IMR-90 (cell line): ENCODE data around the gene WDR70. TPM values are rescaled to one million over a fixed set of nuclear protein-coding genes. Genes with fewer than 3 reads are reported as not detected.

ENCODE experiments used
- ATAC-seq: fragments of 200-7000 bp; cut with Tn5 transposase; 2 replicates; pipeline ENCODE4 v1.9.1; 2020; ENCODE audit warnings: low read depth, mild to moderate bottlenecking, moderate library complexity
- BruUV-seq: library from RNA; stranded (reverse); fragments of 400-500 nt; replicated peaks from 2 replicates; lab custom pipeline; 2021; lab: Mats Ljungman, UMichigan
- CTCF ChIA-PET: fragments of 300-600 bp; formaldehyde crosslinking; extraction: SDS; loops from one replicate; lab custom pipeline; 2021; ENCODE audit warnings: antibody characterized with exemption; lab: Yijun Ruan, JAX
- POLR2A ChIA-PET: fragments of 300-600 bp; sonication (Branson Sonifier 250); formaldehyde crosslinking; loops from one replicate; lab custom pipeline; 2022; ENCODE audit warnings: antibody characterized with exemption; ENCODE audit not compliant: unreplicated experiment; lab: Charles Lee
- DNase-seq: peaks from one replicate; pipeline ENCODE4 v3.0.0; 2013
- H2AFZ ChIP-seq: replicated peaks from 2 replicates; pipeline ENCODE3; 2013; ENCODE audit warnings: low read length, mild to moderate bottlenecking; ENCODE audit not compliant: poor library complexity
- H2AK5ac ChIP-seq: 2 replicates; pipeline ENCODE4 v1.6.1; 2013; ENCODE audit warnings: low read depth, low read length, inconsistent platforms
- H2AK9ac ChIP-seq: replicated peaks from 2 replicates; pipeline ENCODE3; 2013; ENCODE audit warnings: mild to moderate bottlenecking, low read depth, low read length, moderate library complexity; ENCODE audit not compliant: poor library complexity
- H2BK120ac ChIP-seq: 2 replicates; pipeline ENCODE4 v1.6.1; 2013; ENCODE audit warnings: low read depth, low read length, inconsistent platforms
- H2BK15ac ChIP-seq: 3 replicates; pipeline ENCODE4 v1.6.1; 2013; ENCODE audit warnings: low read depth, low read length, inconsistent platforms
- H2BK20ac ChIP-seq: 2 replicates; pipeline ENCODE4 v1.6.1; 2013; ENCODE audit warnings: low read depth, mild to moderate bottlenecking, inconsistent platforms, low read length, moderate library complexity
- H2BK5ac ChIP-seq: 2 replicates; pipeline ENCODE4 v1.6.1; 2013; ENCODE audit warnings: mild to moderate bottlenecking, low read depth, low read length, inconsistent platforms; ENCODE audit not compliant: poor library complexity, severe bottlenecking
- H3K14ac ChIP-seq: replicated peaks from 2 replicates; pipeline ENCODE4 v1.6.1; 2013; ENCODE audit warnings: low read depth, low read length, inconsistent platforms
- H3K18ac ChIP-seq: 2 replicates; pipeline ENCODE4 v1.6.1; 2013; ENCODE audit warnings: low read depth, low read length, control low read depth
- H3K23ac ChIP-seq: 2 replicates; pipeline ENCODE4 v1.6.1; 2013; ENCODE audit warnings: low read depth, low read length, inconsistent platforms
- H3K27ac ChIP-seq: 2 replicates; pipeline ENCODE4 v1.5.1; 2013; ENCODE audit warnings: mild to moderate bottlenecking, control low read depth, low read length; ENCODE audit not compliant: insufficient read depth
- H3K27me3 ChIP-seq: 2 replicates; pipeline ENCODE4 v1.6.1; 2013; ENCODE audit warnings: low read length; ENCODE audit not compliant: control insufficient read depth, insufficient read depth
- H3K36me3 ChIP-seq: 2 replicates; pipeline ENCODE4 v1.6.1; 2013; ENCODE audit warnings: low read length, mixed read lengths; ENCODE audit not compliant: control insufficient read depth, insufficient read depth
- H3K4ac ChIP-seq: 2 replicates; pipeline ENCODE4 v1.6.1; 2013; ENCODE audit warnings: low read depth, low read length, inconsistent platforms
- H3K4me1 ChIP-seq: 2 replicates; pipeline ENCODE4 v1.6.1; 2013; ENCODE audit warnings: low read length, mixed read lengths; ENCODE audit not compliant: control insufficient read depth, insufficient read depth
- H3K4me2 ChIP-seq: 2 replicates; pipeline ENCODE4 v1.6.1; 2013; ENCODE audit warnings: low read depth, mild to moderate bottlenecking, control low read depth, low read length, moderate library complexity
- H3K4me3 ChIP-seq: 2 replicates; pipeline ENCODE4 v1.5.1; 2013; ENCODE audit warnings: low read depth, mild to moderate bottlenecking, control low read depth, low read length, moderate library complexity; ENCODE audit not compliant: insufficient read depth
- H3K56ac ChIP-seq: 2 replicates; pipeline ENCODE4 v1.6.1; 2013; ENCODE audit warnings: low read length, inconsistent platforms; ENCODE audit not compliant: insufficient read depth; ENCODE audit errors: extremely low read depth
- H3K79me1 ChIP-seq, 2 experiments: 2 replicates each; pipeline ENCODE4 v1.6.1; 2013; ENCODE audit warnings: low read length in 2 of 2, inconsistent platforms in 1 of 2, low read depth in 1 of 2
- H3K9ac ChIP-seq: 2 replicates; pipeline ENCODE4 v1.6.1; 2013; ENCODE audit warnings: low read depth, low read length, control low read depth
- H3K9me1 ChIP-seq: 2 replicates; pipeline ENCODE4 v1.6.1; 2013; ENCODE audit warnings: low read length, inconsistent platforms; ENCODE audit not compliant: insufficient read depth
- H3K9me3 ChIP-seq: 2 replicates; pipeline ENCODE4 v1.6.1; 2013; ENCODE audit warnings: low read length; ENCODE audit not compliant: control insufficient read depth, insufficient read depth
- H4K20me1 ChIP-seq: 2 replicates; pipeline ENCODE4 v1.6.1; 2013; ENCODE audit warnings: low read length, inconsistent platforms; ENCODE audit not compliant: insufficient read depth
- H4K5ac ChIP-seq: 2 replicates; pipeline ENCODE4 v1.6.1; 2013; ENCODE audit warnings: mild to moderate bottlenecking, low read depth, low read length, control low read depth
- H4K8ac ChIP-seq, 2 experiments: 2 replicates each; pipeline ENCODE4 v1.6.1; 2013; ENCODE audit warnings: low read depth in 2 of 2, low read length in 2 of 2, control low read depth in 1 of 2, inconsistent platforms in 1 of 2
- H4K91ac ChIP-seq: 2 replicates; pipeline ENCODE4 v1.6.1; 2013; ENCODE audit warnings: low read depth, low read length, inconsistent platforms; ENCODE audit not compliant: insufficient read depth
- BHLHE40 ChIP-seq: fragments of 150-350 bp; IDR thresholded peaks from 2 replicates; pipeline ENCODE4 v1.6.1; 2016; ENCODE audit warnings: mild to moderate bottlenecking, low read depth, low read length
- CEBPB ChIP-seq: IDR thresholded peaks from 2 replicates; pipeline ENCODE4 v1.6.1; 2012; ENCODE audit warnings: low read depth, low read length, improper control_type of control experiment
- CHD1 ChIP-seq: IDR thresholded peaks from 2 replicates; pipeline ENCODE4 v1.6.1; 2012; ENCODE audit warnings: low read depth, low read length, improper control_type of control experiment
- CTCF ChIP-seq: conservative IDR thresholded peaks from 2 replicates; pipeline ENCODE4 v1.5.1; 2012; ENCODE audit warnings: mild to moderate bottlenecking, low read depth, low read length, improper control_type of control experiment
- FOS ChIP-seq: fragments of 150-350 bp; IDR thresholded peaks from 2 replicates; pipeline ENCODE4 v1.6.1; 2016; ENCODE audit warnings: low read depth, low read length
- MAFK ChIP-seq: IDR thresholded peaks from 2 replicates; pipeline ENCODE4 v1.6.1; 2012; ENCODE audit warnings: low read depth, low read length, improper control_type of control experiment
- MAZ ChIP-seq: IDR thresholded peaks from 2 replicates; pipeline ENCODE4 v1.6.1; 2012; ENCODE audit warnings: low read depth, mild to moderate bottlenecking, low read length, improper control_type of control experiment, moderate library complexity, borderline replicate concordance
- MXI1 ChIP-seq: IDR thresholded peaks from 2 replicates; pipeline ENCODE4 v1.6.1; 2012; ENCODE audit warnings: low read depth, mild to moderate bottlenecking, low read length, moderate library complexity, borderline replicate concordance
- NFE2L2 ChIP-seq: fragments of 150-350 bp; IDR thresholded peaks from 2 replicates; pipeline ENCODE4 v1.6.1; 2016; ENCODE audit warnings: low read depth, mild to moderate bottlenecking, low read length
- POLR2A ChIP-seq: IDR thresholded peaks from 2 replicates; pipeline ENCODE4 v1.6.1; 2012; ENCODE audit warnings: mild to moderate bottlenecking, low read depth, low read length
- RAD21 ChIP-seq: IDR thresholded peaks from 2 replicates; pipeline ENCODE4 v1.6.1; 2012; ENCODE audit warnings: low read length, improper control_type of control experiment
- RCOR1 ChIP-seq: IDR thresholded peaks from 2 replicates; pipeline ENCODE4 v1.6.1; 2012; ENCODE audit warnings: mild to moderate bottlenecking, low read length, improper control_type of control experiment; ENCODE audit not compliant: insufficient replicate concordance
- RFX5 ChIP-seq: IDR thresholded peaks from 2 replicates; pipeline ENCODE4 v1.8.0; 2012; ENCODE audit warnings: low read depth, mild to moderate bottlenecking, low read length, moderate library complexity
- SMC3 ChIP-seq: fragments of 150-350 bp; IDR thresholded peaks from 2 replicates; pipeline ENCODE4 v1.6.1; 2016; ENCODE audit warnings: low read depth, mild to moderate bottlenecking, antibody characterized with exemption, low read length, moderate library complexity
- dilution Hi-C: fragments of 300-500 bp; cut with HindIII; formaldehyde crosslinking; loops from one replicate; pipeline ENCODE4 v1.14.3; 2018; ENCODE audit warnings: low sequenced_read_pairs; ENCODE audit not compliant: unreplicated experiment
- in situ Hi-C: fragments of 300-500 bp; cut with MboI; formaldehyde crosslinking; loops from 3 replicates; pipeline ENCODE4 v1.14.3; 2019; ENCODE audit warnings: low sequenced_read_pairs, inconsistent platforms, mixed read lengths
- intact Hi-C: fragments of 100-400 bp; cut with micrococcal nuclease; formaldehyde crosslinking; loops from 2 replicates; pipeline ENCODE4 v1.10.0; 2022
- polyA plus RNA-seq, 3 experiments: library from polyadenylated mRNA; depleted of rRNA; stranded (reverse); fragments of >200 nt; gene quantifications; 2 replicates each; pipeline ENCODE4 v1.2.3, GENCODE V29; 2012; ENCODE audit warnings: low replicate concordance in 1 of 3
- total RNA-seq: library from RNA; depleted of rRNA; stranded (reverse); fragments of >200 nt; gene quantifications from 2 replicates; pipeline ENCODE4 v1.2.3, GENCODE V29; 2012
- TF ChIP-seq, protein P1 (sequence below): fragments of 150-350 bp; IDR thresholded peaks from 2 replicates; pipeline ENCODE4 v1.6.1; 2016; ENCODE audit warnings: low read depth, mild to moderate bottlenecking, low read length, moderate library complexity, borderline replicate concordance
- TF ChIP-seq, protein P2 (sequence below): fragments of 150-350 bp; IDR thresholded peaks from 2 replicates; pipeline ENCODE4 v1.6.1; 2017; ENCODE audit warnings: mild to moderate bottlenecking, antibody characterized with exemption, low read length, low read depth

WDR70 gene
- total and polyA plus RNA-seq, 2 of the 4 experiments (the other 2 are of a cell fraction): 16.7 to 29.9 TPM

GRCh38 chr5:37660319-37660718 is 281.2 kb downstream of the WDR70 start:
- intact Hi-C loops: no loop called here
- Histone ChIP-seq H3K23ac (no peak overlapping the region), H3K9me3 (no peaks in the 10 kb centered on the region), H3K4ac (no peak overlapping the region), H3K27me3 (no peaks in the 10 kb centered on the region), H4K8ac (no peak overlapping the region), H3K36me3 (no peaks in the 10 kb centered on the region), H3K27ac (no peak overlapping the region), H3K4me2 (no peak overlapping the region), H3K14ac (no peak overlapping the region), H3K4me3 (no peak overlapping the region), H2BK5ac (no peak overlapping the region), H2AFZ (no peak overlapping the region), H3K79me1 (0 out of 4 replicates have a peak, but pooled peaks cover 0 to 2% of the 10 kb centered on the region in 2 experiments), H2AK9ac (no peak overlapping the region), H3K9ac (no peak overlapping the region), H2BK120ac (no peak overlapping the region), H2AK5ac (no peak overlapping the region), H4K20me1 (no peaks in the 10 kb centered on the region), H3K4me1 (no peaks in the 10 kb centered on the region), H4K91ac (no peak overlapping the region), H3K9me1 (no peaks in the 10 kb centered on the region; the same call in 1 of the 2 replicates), H3K18ac (no peak overlapping the region), H2BK20ac (no peak overlapping the region), H3K56ac (no peak overlapping the region), H4K5ac (no peak overlapping the region), H2BK15ac (no peak overlapping the region)
- DNase-seq: no peak
- TF ChIP-seq, protein P1, sequence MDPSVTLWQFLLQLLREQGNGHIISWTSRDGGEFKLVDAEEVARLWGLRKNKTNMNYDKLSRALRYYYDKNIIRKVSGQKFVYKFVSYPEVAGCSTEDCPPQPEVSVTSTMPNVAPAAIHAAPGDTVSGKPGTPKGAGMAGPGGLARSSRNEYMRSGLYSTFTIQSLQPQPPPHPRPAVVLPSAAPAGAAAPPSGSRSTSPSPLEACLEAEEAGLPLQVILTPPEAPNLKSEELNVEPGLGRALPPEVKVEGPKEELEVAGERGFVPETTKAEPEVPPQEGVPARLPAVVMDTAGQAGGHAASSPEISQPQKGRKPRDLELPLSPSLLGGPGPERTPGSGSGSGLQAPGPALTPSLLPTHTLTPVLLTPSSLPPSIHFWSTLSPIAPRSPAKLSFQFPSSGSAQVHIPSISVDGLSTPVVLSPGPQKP: no peak
- TF ChIP-seq RCOR1 (no peak), CEBPB (no peak), RFX5 (no peak), BHLHE40 (no peak), RAD21 (no peak), CTCF (no peak), SMC3 (no peak), MAFK (no peak), CHD1 (no peak), POLR2A (no peak), MAZ (no peak), FOS (no peak), NFE2L2 (no peak), MXI1 (no peak)
- TF ChIP-seq, protein P2, sequence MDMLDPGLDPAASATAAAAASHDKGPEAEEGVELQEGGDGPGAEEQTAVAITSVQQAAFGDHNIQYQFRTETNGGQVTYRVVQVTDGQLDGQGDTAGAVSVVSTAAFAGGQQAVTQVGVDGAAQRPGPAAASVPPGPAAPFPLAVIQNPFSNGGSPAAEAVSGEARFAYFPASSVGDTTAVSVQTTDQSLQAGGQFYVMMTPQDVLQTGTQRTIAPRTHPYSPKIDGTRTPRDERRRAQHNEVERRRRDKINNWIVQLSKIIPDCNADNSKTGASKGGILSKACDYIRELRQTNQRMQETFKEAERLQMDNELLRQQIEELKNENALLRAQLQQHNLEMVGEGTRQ: no peak
- dilution Hi-C loops: no loop called here
- ATAC-seq: no peak
- in situ Hi-C loops: no loop called here
- BruUV-seq: no TSS peak
- POLR2A ChIA-PET: no interaction called here
- CTCF ChIA-PET: no interaction called here
